CD8-positive, alpha-beta memory T cell (primary cell): ENCODE results near the gene MAPK14. TPM values are rescaled to one million over a fixed set of nuclear protein-coding genes. Genes with fewer than 3 reads are reported as not detected.
"Not testable (repeated sequence)": the region's sequence is repeated elsewhere in the genome, so short reads cannot be mapped to it uniquely, and the experiment has no call there.

Experiments used
- CTCF ChIA-PET: fragments of 350-600 bp; sonication (Branson Sonifier 250); formaldehyde crosslinking; loops from one replicate; lab custom pipeline; 2021; ENCODE audit warnings: antibody characterized with exemption; lab: Charles Lee
- POLR2A ChIA-PET: fragments of 350-600 bp; sonication (Branson Sonifier 250); formaldehyde crosslinking; loops from one replicate; lab custom pipeline; 2021; ENCODE audit warnings: antibody characterized with exemption; lab: Charles Lee
- DNase-seq, 5 donors: peaks; one replicate each; pipeline versions ENCODE4 v3.0.0 to v3.0.0-alpha.2; 2020 to 2022; ENCODE audit warnings: mixed read lengths in 1 of 5
- H3K27ac ChIP-seq: one replicate; pipeline ENCODE4 v1.7.0; 2013; ENCODE audit warnings: low read depth, mild to moderate bottlenecking, low read length, moderate library complexity
- H3K27me3 ChIP-seq: 2 replicates; pipeline ENCODE4 v1.7.0; 2013; ENCODE audit warnings: low read length, mild to moderate bottlenecking; ENCODE audit not compliant: insufficient read depth, poor library complexity, severe bottlenecking
- H3K36me3 ChIP-seq: 2 replicates; pipeline ENCODE4 v1.7.0; 2013; ENCODE audit warnings: mild to moderate bottlenecking, low read length, moderate library complexity; ENCODE audit not compliant: insufficient read depth
- H3K4me1 ChIP-seq: 2 replicates; pipeline ENCODE4 v1.7.0; 2013; ENCODE audit warnings: mild to moderate bottlenecking, low read length, moderate library complexity; ENCODE audit not compliant: insufficient read depth
- H3K4me3 ChIP-seq: 2 replicates; pipeline ENCODE4 v1.7.0; 2013; ENCODE audit warnings: mild to moderate bottlenecking, low read length
- H3K9me3 ChIP-seq: 2 replicates; pipeline ENCODE4 v1.7.0; 2013; ENCODE audit warnings: mild to moderate bottlenecking, low read length
- H3K27ac Mint-ChIP-seq, 8 donors: one replicate each; pipeline ENCODE4 v1.8.0; 2020 to 2021; ENCODE audit warnings: mixed read lengths in 8 of 8, mild to moderate bottlenecking in 6 of 8, inconsistent platforms in 3 of 8, moderate library complexity in 3 of 8
- H3K27me3 Mint-ChIP-seq, 2 donors: one replicate each; pipeline ENCODE4 v1.8.0; 2020 to 2021; ENCODE audit warnings: mixed read lengths in 2 of 2, mild to moderate bottlenecking in 1 of 2, moderate library complexity in 1 of 2
- H3K36me3 Mint-ChIP-seq, 3 donors: one replicate each; pipeline ENCODE4 v1.8.0; 2020 to 2021; ENCODE audit warnings: mixed read lengths in 3 of 3, inconsistent platforms in 1 of 3, mild to moderate bottlenecking in 1 of 3
- H3K4me1 Mint-ChIP-seq, 3 donors: one replicate each; pipeline ENCODE4 v1.8.0; 2020 to 2021; ENCODE audit warnings: mixed read lengths in 3 of 3, inconsistent platforms in 1 of 3, mild to moderate bottlenecking in 1 of 3
- H3K4me3 Mint-ChIP-seq, 7 donors: one replicate each; pipeline ENCODE4 v1.8.0; 2020 to 2021; ENCODE audit warnings: mixed read lengths in 7 of 7, mild to moderate bottlenecking in 6 of 7, moderate library complexity in 4 of 7, inconsistent platforms in 2 of 7
- H3K9me3 Mint-ChIP-seq, 5 donors: one replicate each; pipeline ENCODE4 v1.8.0; 2020 to 2022; ENCODE audit warnings: mixed read lengths in 5 of 5, mild to moderate bottlenecking in 3 of 5, moderate library complexity in 2 of 5, inconsistent platforms in 1 of 5
- polyA plus RNA-seq: library from polyadenylated mRNA; unstranded; fragments of 300-500 nt; fragmentation: Illumina TruSeq; gene quantifications from one replicate; pipeline ENCODE4 v1.2.3, GENCODE V29; 2021
- total RNA-seq, 2 experiments: library from RNA; stranded (reverse); gene quantifications; one replicate each; pipeline ENCODE4 v1.2.3, GENCODE V29; 2021

The MAPK14 gene
- total and polyA plus RNA-seq, 3 experiments from 2014 or later, result 46.5 to 52.5 (median 48.4) TPM

- peaks cover 34% of the 10 kb centered on the region for H3K4me1 ChIP-seq
- H3K4me1 Mint-ChIP-seq, result peaks cover 43 to 57% (median 52%) of the 10 kb centered on the region in 3 donors
Observed at GRCh38 chr6:36028877-36029324, 1.3 kb downstream of the MAPK14 start.

GRCh38 chr6:36029464-36029863, 1.9 kb downstream of the MAPK14 start:
- H3K4me1 Mint-ChIP-seq, result peaks cover 49 to 60% (median 58%) of the 10 kb centered on the region in 3 donors
- peaks cover 0 to 6% of the 10 kb centered on the region in 2 donors for H3K27me3 Mint-ChIP-seq
- Histone ChIP-seq H3K4me1 (peaks cover 40% of the 10 kb centered on the region), H3K9me3 (no peaks in the 10 kb centered on the region), H3K27ac (peak overlapping the region; percentile 90), H3K4me3 (peak overlapping the region; percentile 92), H3K36me3 (no peaks in the 10 kb centered on the region), H3K27me3 (no peaks in the 10 kb centered on the region)
- POLR2A ChIA-PET, result interaction anchor here (0.6 to 2.8 kb wide), 6 partner anchors 85 to 199 kb away, joined by 3 to 24 read pairs (median 8); partner anchors contain the start of gene MAPK13
- H3K9me3 Mint-ChIP-seq, result no peaks in the 10 kb centered on the region
- peak overlapping the region; percentile 88 to 95 (median 91) for H3K4me3 Mint-ChIP-seq
- peaks cover 0 to 14% (median 2%) of the 10 kb centered on the region in 3 donors for H3K36me3 Mint-ChIP-seq
- H3K27ac Mint-ChIP-seq, result peak overlapping the region in 7 of 8 donors; percentile 29 to 95 (median 90)
- CTCF ChIA-PET, result interaction anchor here (0.7 to 5.6 kb wide), 14 partner anchors 13 to 311 kb away, joined by 3 to 81 read pairs (median 10); partner anchors contain the start of gene MAPK13
- DNase-seq, result no peak

More at GRCh38 chr6:36028877-36029324, 1.3 kb downstream of the MAPK14 start:
- Histone ChIP-seq H3K36me3 (no peaks in the 10 kb centered on the region), H3K9me3 (no peaks in the 10 kb centered on the region), H3K4me3 (peak overlapping the region; percentile 92), H3K27me3 (no peaks in the 10 kb centered on the region), H3K27ac (peak overlapping the region; percentile 90)
- peaks cover 3 to 9% of the 10 kb centered on the region in 2 donors for H3K27me3 Mint-ChIP-seq
- peaks cover 0 to 12% (median 2%) of the 10 kb centered on the region in 3 donors for H3K36me3 Mint-ChIP-seq
- peak; percentile 42 to 80 (median 55) for DNase-seq
- POLR2A ChIA-PET, result interaction anchor here (0.6 to 2.8 kb wide), 14 partner anchors 52 to 1603 kb away, joined by 3 to 24 read pairs (median 6); partner anchors contain the start of genes MAPK13 and RPS10
- CTCF ChIA-PET, result interaction anchor here (0.7 to 5.6 kb wide), 22 partner anchors 9 to 517 kb away, joined by 3 to 81 read pairs (median 10); partner anchors contain the start of gene MAPK13
- H3K27ac Mint-ChIP-seq, result peak overlapping the region; percentile 83 to 95 (median 88)
- peak overlapping the region; percentile 88 to 95 (median 91) for H3K4me3 Mint-ChIP-seq
- no peaks in the 10 kb centered on the region for H3K9me3 Mint-ChIP-seq

DNA sequence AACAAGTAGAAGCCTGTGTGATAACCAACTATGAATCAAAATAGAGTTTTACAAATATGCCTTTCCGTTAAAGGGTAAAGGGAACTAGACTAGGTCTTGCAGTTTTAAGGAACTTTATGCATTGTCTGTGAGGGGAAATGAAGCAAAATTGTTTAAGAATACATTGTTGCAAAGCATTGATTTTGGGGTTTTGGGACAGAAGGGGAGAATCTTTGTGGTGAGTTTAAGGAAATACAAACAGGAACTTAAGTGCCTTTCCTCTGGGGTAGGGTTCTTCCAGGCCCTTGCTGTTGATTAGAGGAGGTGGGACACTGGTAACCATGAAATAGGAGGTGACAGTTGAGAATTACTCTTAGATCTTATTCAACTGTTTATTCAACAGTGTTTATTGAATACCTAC, 4.7 kb downstream of the MAPK14 start:
- Histone ChIP-seq H3K4me1 (peaks cover 54% of the 10 kb centered on the region), H3K4me3 (no peak overlapping the region), H3K36me3 (no peaks in the 10 kb centered on the region), H3K27ac (no peak overlapping the region), H3K27me3 (no peaks in the 10 kb centered on the region), H3K9me3 (no peaks in the 10 kb centered on the region)
- POLR2A ChIA-PET, result no interaction called here
- no peaks in the 10 kb centered on the region for H3K27me3 Mint-ChIP-seq
- no peaks in the 10 kb centered on the region for H3K9me3 Mint-ChIP-seq
- CTCF ChIA-PET, result interaction anchor here (2.5 kb wide), 1 partner anchor 63 kb away, joined by 9 read pairs; no protein-coding TSS in a partner anchor
- DNase-seq, result no peak
- H3K4me1 Mint-ChIP-seq, result peaks cover 61 to 76% (median 76%) of the 10 kb centered on the region in 3 donors
- peak overlapping the region in 5 of 8 donors; percentile 0 to 53 (median 6) for H3K27ac Mint-ChIP-seq
- H3K4me3 Mint-ChIP-seq, result peak overlapping the region in 5 of 7 donors; percentile 0 to 70 (median 37)
- peaks cover 0 to 22% (median 7%) of the 10 kb centered on the region in 3 donors for H3K36me3 Mint-ChIP-seq

DNA sequence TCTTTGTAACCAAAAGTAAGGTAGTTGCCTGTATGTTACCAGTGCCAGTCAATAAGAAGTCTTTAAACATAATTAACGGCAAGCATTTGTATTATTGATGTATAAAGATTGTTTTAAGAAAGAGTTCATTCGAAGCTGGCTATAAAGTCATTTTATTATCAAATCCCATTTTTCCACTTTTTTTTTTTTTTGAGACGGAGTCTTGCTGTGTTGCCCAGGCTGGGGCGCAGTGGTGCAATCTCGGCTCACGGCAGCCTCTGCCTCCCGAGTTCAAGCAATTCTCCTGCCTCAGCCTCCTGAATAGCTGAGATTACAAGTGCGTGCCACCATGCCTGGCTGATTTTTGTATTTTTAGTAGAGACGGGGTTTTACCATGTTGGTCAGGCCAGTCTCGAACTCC, 5.5 kb downstream of the MAPK14 start:
- H3K27ac ChIP-seq, H3K27me3 Mint-ChIP-seq, H3K9me3 Mint-ChIP-seq, H3K9me3 ChIP-seq, H3K36me3 ChIP-seq, POLR2A ChIA-PET, DNase-seq, H3K4me3 ChIP-seq, H3K27me3 ChIP-seq: not testable (repeated sequence)
- CTCF ChIA-PET, result interaction anchor here (2.5 kb wide), 1 partner anchor 62 kb away, joined by 9 read pairs; no protein-coding TSS in a partner anchor
- peak overlapping the region in 4 of 7 donors; percentile 23 to 63 (median 52) for H3K4me3 Mint-ChIP-seq
- H3K36me3 Mint-ChIP-seq, result peaks cover 0 to 20% (median 7%) of the 10 kb centered on the region in 3 donors
- peak overlapping the region in 2 of 8 donors; percentile 6 to 42 for H3K27ac Mint-ChIP-seq
- peaks cover 63% of the 10 kb centered on the region for H3K4me1 ChIP-seq
- peaks cover 65 to 82% (median 81%) of the 10 kb centered on the region in 3 donors for H3K4me1 Mint-ChIP-seq

GRCh38 chr6:36033935-36034334, 6.3 kb downstream of the MAPK14 start:
- Mint-ChIP-seq H3K9me3 (no peaks in the 10 kb centered on the region), H3K4me3 (peak overlapping the region in 5 of 7 donors; percentile 26 to 63 (median 42)), H3K27me3 (no peaks in the 10 kb centered on the region), H3K27ac (peak overlapping the region in 5 of 8 donors; percentile 6 to 63 (median 32)), H3K36me3 (peaks cover 0 to 18% (median 7%) of the 10 kb centered on the region in 3 donors), H3K4me1 (peaks cover 71 to 87% (median 86%) of the 10 kb centered on the region in 3 donors)
- H3K4me3 ChIP-seq, result no peak overlapping the region
- ChIA-PET CTCF (interaction anchor here (2.5 kb wide), 1 partner anchor 61 kb away, joined by 9 read pairs; no protein-coding TSS in a partner anchor), POLR2A (no interaction called here)
- no peaks in the 10 kb centered on the region for H3K27me3 ChIP-seq
- DNase-seq, result peak in 1 of 5 donors; percentile 46
- H3K36me3 ChIP-seq, result no peaks in the 10 kb centered on the region
- H3K27ac ChIP-seq, result no peak overlapping the region
- H3K9me3 ChIP-seq, result no peaks in the 10 kb centered on the region
- H3K4me1 ChIP-seq, result peaks cover 71% of the 10 kb centered on the region

GRCh38 chr6:36034441-36034840, 6.8 kb downstream of the MAPK14 start:
- Mint-ChIP-seq H3K4me1 (peaks cover 71 to 87% (median 86%) of the 10 kb centered on the region in 3 donors), H3K36me3 (peaks cover 0 to 18% (median 7%) of the 10 kb centered on the region in 3 donors), H3K9me3 (no peaks in the 10 kb centered on the region), H3K27ac (peak overlapping the region in 1 of 8 donors; percentile 45), H3K27me3 (no peaks in the 10 kb centered on the region), H3K4me3 (peak overlapping the region in 1 of 7 donors; percentile 43)
- no peaks in the 10 kb centered on the region for H3K27me3 ChIP-seq
- CTCF ChIA-PET, result interaction anchor here (2.5 kb wide), 1 partner anchor 60 kb away, joined by 9 read pairs; no protein-coding TSS in a partner anchor
- H3K9me3 ChIP-seq, result no peaks in the 10 kb centered on the region
- no peak for DNase-seq
- no peaks in the 10 kb centered on the region for H3K36me3 ChIP-seq
- POLR2A ChIA-PET, result no interaction called here
- H3K4me1 ChIP-seq, result peaks cover 71% of the 10 kb centered on the region
- H3K4me3 ChIP-seq, result no peak overlapping the region
- H3K27ac ChIP-seq, result no peak overlapping the region

GRCh38 chr6:36035225-36035624, 7.6 kb downstream of the MAPK14 start:
- DNase-seq, result no peak
- Mint-ChIP-seq H3K36me3 (peaks cover 0 to 16% (median 7%) of the 10 kb centered on the region in 3 donors), H3K27me3 (no peaks in the 10 kb centered on the region), H3K27ac (peak overlapping the region in 5 of 8 donors; percentile 5 to 69 (median 12)), H3K4me3 (peak overlapping the region in 5 of 7 donors; percentile 12 to 41 (median 29)), H3K9me3 (no peaks in the 10 kb centered on the region), H3K4me1 (peaks cover 70 to 87% (median 86%) of the 10 kb centered on the region in 3 donors)
- peaks cover 70% of the 10 kb centered on the region for H3K4me1 ChIP-seq
- H3K36me3 ChIP-seq, result no peaks in the 10 kb centered on the region
- no peaks in the 10 kb centered on the region for H3K27me3 ChIP-seq
- CTCF ChIA-PET, result interaction anchor here (1.1 kb wide), 1 partner anchor 325 kb away, joined by 3 read pairs; no protein-coding TSS in a partner anchor
- H3K4me3 ChIP-seq, result no peak overlapping the region
- no peak overlapping the region for H3K27ac ChIP-seq
- H3K9me3 ChIP-seq, result no peaks in the 10 kb centered on the region
- POLR2A ChIA-PET, result no interaction called here
